Peyer's patch (tissue), 4 donors: ENCODE measurements around the gene RALGPS2. TPM values are rescaled to one million over a fixed set of nuclear protein-coding genes. Genes with fewer than 3 reads are reported as not detected.

Source experiments
- DNase-seq, 3 donors: peaks; one replicate each; pipeline ENCODE4 v3.0.0-alpha.2; 2017 to 2019
- H3K27ac ChIP-seq, 4 donors: fragments of 200-600 bp; sonication (generic); one replicate each; pipeline ENCODE4 v1.5.1; 2016 to 2019
- H3K27me3 ChIP-seq, 2 donors: fragments of 200-600 bp; sonication (generic); one replicate each; pipeline ENCODE4 v1.5.1; 2019
- H3K36me3 ChIP-seq, 3 donors: fragments of 200-600 bp; sonication (generic); one replicate each; pipeline ENCODE4 v1.5.1; 2016 to 2019
- H3K4me1 ChIP-seq, 4 donors: fragments of 200-600 bp; sonication (generic); one replicate each; pipeline ENCODE4 v1.5.1; 2016 to 2019
- H3K4me3 ChIP-seq, 4 donors: fragments of 200-600 bp; sonication (generic); 1 replicate in 3 of 4; 2 replicates in 1 of 4; pipeline ENCODE4 v1.5.1; 2016 to 2019; ENCODE audit warnings: mild to moderate bottlenecking in 1 of 4
- H3K9me3 ChIP-seq, 4 donors: fragments of 200-600 bp; sonication (generic); one replicate each; pipeline ENCODE4 v1.5.1; 2016 to 2019; ENCODE audit warnings: mild to moderate bottlenecking in 1 of 4
- CTCF ChIP-seq, 6 experiments: fragments of 450-650 bp in 4 of 6; fragments of 200-600 bp in 2 of 6; sonication (generic) in 1 of 6; IDR thresholded peaks; one replicate each; pipeline ENCODE4 v1.5.1; 2017 to 2019; ENCODE audit warnings: antibody characterized with exemption in 6 of 6, mild to moderate bottlenecking in 3 of 6, moderate library complexity in 1 of 6
- POLR2A ChIP-seq, 2 donors: fragments of 450-650 bp; IDR thresholded peaks; one replicate each; pipeline ENCODE4 v1.5.1; 2017; ENCODE audit warnings: antibody characterized with exemption in 2 of 2, mild to moderate bottlenecking in 2 of 2, moderate library complexity in 2 of 2
- total RNA-seq, 4 donors: library from RNA; depleted of rRNA; stranded (reverse); fragments of >200 nt; gene quantifications; one replicate each; pipeline ENCODE4 v1.1.0, GENCODE V29; 2016

Gene RALGPS2
- total RNA-seq, 4 donors from 2014 or later = 25.8 to 102 (median 40.6) TPM

- DNase-seq = no peak
These were observed 692 bp upstream of the RALGPS2 start for GRCh38 chr1:178724376-178724727.

GRCh38 chr1:178725466-178726086, 532 bp downstream of the RALGPS2 start:
- TF ChIP-seq POLR2A (IDR thresholded peaks at IDR 0.05) = no peak
- peak in 2 of 6 experiments; percentile 3 to 26 for TF ChIP-seq CTCF (IDR thresholded peaks at IDR 0.05)
- no peaks in the 10 kb centered on the region for H3K27me3 ChIP-seq
- H3K9me3 ChIP-seq = no peaks in the 10 kb centered on the region
- H3K4me3 ChIP-seq = peak overlapping the region; percentile 85 to 97 (median 90)
- no peaks in the 10 kb centered on the region for H3K36me3 ChIP-seq
- peaks cover 0 to 5% (median 0%) of the 10 kb centered on the region in 4 donors for H3K4me1 ChIP-seq
- peak; percentile 31 to 79 (median 73) for DNase-seq
- peak overlapping the region; percentile 92 to 99 (median 94) for H3K27ac ChIP-seq

More at GRCh38 chr1:178724376-178724727, 692 bp upstream of the RALGPS2 start:
- peaks cover 0 to 5% (median 0%) of the 10 kb centered on the region in 4 donors for H3K4me1 ChIP-seq
- H3K4me3 ChIP-seq = peak overlapping the region; percentile 85 to 97 (median 90)
- no peaks in the 10 kb centered on the region for H3K9me3 ChIP-seq
- no peaks in the 10 kb centered on the region for H3K27me3 ChIP-seq
- peak overlapping the region; percentile 92 to 99 (median 94) for H3K27ac ChIP-seq
- TF ChIP-seq POLR2A (IDR thresholded peaks at IDR 0.05) = no peak
- no peak for TF ChIP-seq CTCF (IDR thresholded peaks at IDR 0.05)
- no peaks in the 10 kb centered on the region for H3K36me3 ChIP-seq

- no peaks in the 10 kb centered on the region for H3K36me3 ChIP-seq
- H3K4me1 ChIP-seq = peaks cover 0 to 5% (median 0%) of the 10 kb centered on the region in 4 donors
- no peak for TF ChIP-seq CTCF (IDR thresholded peaks at IDR 0.05)
- peak; percentile 45 to 57 for TF ChIP-seq POLR2A (IDR thresholded peaks at IDR 0.05)
These were observed 1.1 kb downstream of the RALGPS2 start for GRCh38 chr1:178726087-178726517.

GRCh38 chr1:178726545-178726944, 1.5 kb downstream of the RALGPS2 start:
- DNase-seq = no peak
- no peaks in the 10 kb centered on the region for H3K9me3 ChIP-seq
- H3K27me3 ChIP-seq = no peaks in the 10 kb centered on the region
- peaks cover 0 to 5% (median 0%) of the 10 kb centered on the region in 4 donors for H3K4me1 ChIP-seq
- H3K4me3 ChIP-seq = peak overlapping the region; percentile 85 to 97 (median 90)
- peak overlapping the region; percentile 92 to 99 (median 94) for H3K27ac ChIP-seq
- no peaks in the 10 kb centered on the region for H3K36me3 ChIP-seq
- TF ChIP-seq CTCF (IDR thresholded peaks at IDR 0.05) (no peak), POLR2A (IDR thresholded peaks at IDR 0.05) (no peak)

More at GRCh38 chr1:178726087-178726517, 1.1 kb downstream of the RALGPS2 start:
- peak; percentile 75 to 94 (median 89) for DNase-seq
- Histone ChIP-seq H3K4me3 (peak overlapping the region; percentile 85 to 97 (median 90)), H3K27ac (peak overlapping the region; percentile 92 to 99 (median 94)), H3K27me3 (no peaks in the 10 kb centered on the region), H3K9me3 (no peaks in the 10 kb centered on the region)

GRCh38 chr1:178727014-178727895, 2.2 kb downstream of the RALGPS2 start:
- H3K4me3 ChIP-seq = peak overlapping the region; percentile 85 to 97 (median 90)
- no peak for DNase-seq
- TF ChIP-seq CTCF (IDR thresholded peaks at IDR 0.05) = no peak
- TF ChIP-seq POLR2A (IDR thresholded peaks at IDR 0.05) = no peak
- peaks cover 0 to 5% (median 0%) of the 10 kb centered on the region in 4 donors for H3K4me1 ChIP-seq
- H3K36me3 ChIP-seq = no peaks in the 10 kb centered on the region
- H3K27ac ChIP-seq = peak overlapping the region; percentile 92 to 99 (median 94)
- H3K9me3 ChIP-seq = no peaks in the 10 kb centered on the region
- no peaks in the 10 kb centered on the region for H3K27me3 ChIP-seq
